Panc1 (cell line): Measurements from ENCODE around the gene DNAL4. TPM values are rescaled to one million over a fixed set of nuclear protein-coding genes. Genes with fewer than 3 reads are reported as not detected.

Experiments used
- ATAC-seq: fragments of 200-7000 bp; cut with Tn5 transposase; 2 replicates; pipeline ENCODE4 v1.9.1; 2020; ENCODE audit warnings: mild to moderate bottlenecking, moderate library complexity
- BruUV-seq: library from RNA; stranded (reverse); fragments of 400-500 nt; replicated peaks from 2 replicates; lab custom pipeline; 2021; lab: Mats Ljungman, UMichigan
- CTCF ChIA-PET: fragments of 300-600 bp; sonication (Branson Sonifier 250); formaldehyde crosslinking; loops from one replicate; lab custom pipeline; 2022; ENCODE audit warnings: antibody characterized with exemption; lab: Charles Lee
- POLR2A ChIA-PET: fragments of 300-600 bp; sonication (Branson Sonifier 250); formaldehyde crosslinking; loops from one replicate; lab custom pipeline; 2022; ENCODE audit warnings: antibody characterized with exemption; lab: Charles Lee
- DNase-seq: peaks from one replicate; pipeline ENCODE4 v3.0.0-alpha.2; 2010; ENCODE audit warnings: low read depth, low spot score
- H3K27ac ChIP-seq: 2 replicates; pipeline ENCODE4 v1.5.1; 2011; ENCODE audit warnings: mild to moderate bottlenecking, low read length, inconsistent platforms
- H3K27me3 ChIP-seq: fragments of 200-500 bp; sonication (Bioruptor generic); 2 replicates; pipeline ENCODE4 v1.6.0; 2014; ENCODE audit warnings: low read length, inconsistent platforms; ENCODE audit not compliant: control insufficient read depth, insufficient read depth
- H3K36me3 ChIP-seq: fragments of 200-500 bp; sonication (Bioruptor generic); 2 replicates; pipeline ENCODE4 v1.5.1; 2014; ENCODE audit warnings: inconsistent platforms, mild to moderate bottlenecking, low read length, moderate library complexity; ENCODE audit not compliant: control insufficient read depth, insufficient read depth
- H3K4me1 ChIP-seq: 2 replicates; pipeline ENCODE4 v1.5.1; 2011; ENCODE audit warnings: inconsistent platforms, mild to moderate bottlenecking, low read length, moderate library complexity; ENCODE audit not compliant: control insufficient read depth, insufficient read depth
- H3K4me3 ChIP-seq, 2 experiments: 2 replicates each; pipeline ENCODE4 v1.5.1; 2011 to 2012; ENCODE audit warnings: low read depth in 2 of 2, low read length in 2 of 2, mild to moderate bottlenecking in 2 of 2, inconsistent platforms in 1 of 2, moderate library complexity in 1 of 2
- H3K9me3 ChIP-seq: fragments of 200-500 bp; sonication (Bioruptor generic); 2 replicates; pipeline ENCODE4 v1.5.1; 2014; ENCODE audit warnings: low read depth, mild to moderate bottlenecking, inconsistent platforms, low read length, moderate library complexity; ENCODE audit not compliant: control insufficient read depth, insufficient read depth
- CTCF ChIP-seq: fragments of 450-650 bp; IDR thresholded peaks from 2 replicates; pipeline ENCODE4 v1.5.1; 2017; ENCODE audit warnings: mild to moderate bottlenecking
- POLR2AphosphoS5 ChIP-seq: IDR thresholded peaks from 2 replicates; pipeline ENCODE4 v1.6.1; 2012; ENCODE audit warnings: mild to moderate bottlenecking, low read depth, low read length, moderate library complexity
- REST ChIP-seq, 2 experiments: IDR thresholded peaks; 2 replicates each; pipeline ENCODE4 v1.6.1; 2011 to 2012; ENCODE audit warnings: low read depth in 2 of 2, control low read depth in 1 of 2, low read length in 1 of 2, mild to moderate bottlenecking in 1 of 2, moderate library complexity in 1 of 2; ENCODE audit not compliant: insufficient read depth in 1 of 2
- SIN3A ChIP-seq: IDR thresholded peaks from 2 replicates; pipeline ENCODE4 v1.6.1; 2012; ENCODE audit warnings: low read depth, mild to moderate bottlenecking, low read length, moderate library complexity, borderline replicate concordance; ENCODE audit not compliant: insufficient read depth
- TCF7L2 ChIP-seq: IDR thresholded peaks from 2 replicates; pipeline ENCODE4 v1.6.1; 2011; ENCODE audit warnings: mild to moderate bottlenecking, low read depth, low read length, inconsistent platforms
- in situ Hi-C: cut with HindIII; loops from 2 replicates; pipeline ENCODE4 v1.10.0; 2016; ENCODE audit warnings: low sequenced_read_pairs, low pct_unique_long_range_greater_than_20kb
- intact Hi-C: fragments of 100-400 bp; cut with micrococcal nuclease; formaldehyde crosslinking; loops from one replicate; pipeline ENCODE4 v1.10.0; 2022; ENCODE audit not compliant: unreplicated experiment
- total RNA-seq: library from RNA; stranded (reverse); gene quantifications from one replicate; pipeline ENCODE4 v1.2.1, GENCODE V29; 2021; ENCODE audit not compliant: unreplicated experiment

Gene DNAL4
- total RNA-seq, 1 experiment from 2014 or later = 10.5 TPM

DNA sequence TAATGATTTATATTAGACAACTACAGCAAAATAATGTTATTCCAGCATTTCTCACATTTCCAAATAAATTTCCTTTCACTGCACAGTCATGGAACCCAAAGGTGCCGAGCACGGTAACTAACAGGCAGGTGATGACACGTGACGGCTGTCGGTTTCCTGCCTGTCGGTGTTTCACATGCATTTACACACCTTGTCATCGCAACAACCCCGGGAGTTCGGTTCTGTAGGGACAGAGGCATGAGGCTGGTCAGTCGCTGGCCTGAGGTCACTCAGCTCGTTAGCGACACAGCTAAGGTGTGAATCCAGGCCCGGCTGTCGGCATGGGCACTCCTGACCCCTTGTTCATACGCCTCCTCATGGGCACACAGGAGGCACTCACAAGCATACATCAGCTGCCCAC is 9.9 kb downstream of the DNAL4 start:
- Histone ChIP-seq H3K4me3 (no peak overlapping the region), H3K9me3 (no peaks in the 10 kb centered on the region), H3K36me3 (no peaks in the 10 kb centered on the region), H3K27ac (no peak overlapping the region), H3K27me3 (no peaks in the 10 kb centered on the region), H3K4me1 (0 out of 2 replicates have a peak, but pooled peaks cover 4% of the 10 kb centered on the region)
- no peak for TF ChIP-seq CTCF
- no peak for TF ChIP-seq SIN3A
- TF ChIP-seq TCF7L2 = no peak
- TF ChIP-seq POLR2AphosphoS5 = no peak
- no peak for TF ChIP-seq REST (IDR thresholded peaks at IDR 0.05; ENCODE audit: insufficient read depth in 1 of 2, low read depth in 2 of 2, low read length in 1 of 2)
- ChIA-PET CTCF (no interaction called here), POLR2A (interaction anchor here (0.6 kb wide), 2 partner anchors 23 to 334 kb away, joined by 4 read pairs; no protein-coding TSS in a partner anchor)
- intact Hi-C loops (no loop called here), in situ Hi-C loops (no loop called here)
- no peak for DNase-seq
- no peak for ATAC-seq
- no TSS peak for BruUV-seq

GRCh38 chr22:38783095-38783615 is 10.8 kb downstream of the DNAL4 start:
- DNase-seq (no peak), ATAC-seq (no peak)
- TF ChIP-seq CTCF (no peak), TCF7L2 (no peak), REST (IDR thresholded peaks at IDR 0.05; ENCODE audit: insufficient read depth in 1 of 2, low read depth in 2 of 2, low read length in 1 of 2) (no peak), SIN3A (no peak), POLR2AphosphoS5 (no peak)
- no peaks in the 10 kb centered on the region for H3K36me3 ChIP-seq
- BruUV-seq = no TSS peak
- ChIA-PET POLR2A (no interaction called here), CTCF (interaction anchor here (1.4 kb wide), 1 partner anchor 14 kb away, joined by 3 read pairs; no protein-coding TSS in a partner anchor)
- intact Hi-C loops (no loop called here), in situ Hi-C loops (no loop called here)
- H3K27ac ChIP-seq = no peak overlapping the region
- H3K27me3 ChIP-seq = no peaks in the 10 kb centered on the region
- H3K4me3 ChIP-seq = no peak overlapping the region
- no peaks in the 10 kb centered on the region for H3K4me1 ChIP-seq
- no peaks in the 10 kb centered on the region for H3K9me3 ChIP-seq
